GM12801 (cell line): ENCODE data around the gene ZDHHC12.

Source experiments
- TF ChIP-seq, protein P1 (sequence below): IDR thresholded peaks from one replicate; pipeline ENCODE4 v1.5.1; 2011; ENCODE audit warnings: control low read depth; ENCODE audit not compliant: insufficient read length; ENCODE audit errors: extremely low read depth

Gene ZDHHC12

DNA sequence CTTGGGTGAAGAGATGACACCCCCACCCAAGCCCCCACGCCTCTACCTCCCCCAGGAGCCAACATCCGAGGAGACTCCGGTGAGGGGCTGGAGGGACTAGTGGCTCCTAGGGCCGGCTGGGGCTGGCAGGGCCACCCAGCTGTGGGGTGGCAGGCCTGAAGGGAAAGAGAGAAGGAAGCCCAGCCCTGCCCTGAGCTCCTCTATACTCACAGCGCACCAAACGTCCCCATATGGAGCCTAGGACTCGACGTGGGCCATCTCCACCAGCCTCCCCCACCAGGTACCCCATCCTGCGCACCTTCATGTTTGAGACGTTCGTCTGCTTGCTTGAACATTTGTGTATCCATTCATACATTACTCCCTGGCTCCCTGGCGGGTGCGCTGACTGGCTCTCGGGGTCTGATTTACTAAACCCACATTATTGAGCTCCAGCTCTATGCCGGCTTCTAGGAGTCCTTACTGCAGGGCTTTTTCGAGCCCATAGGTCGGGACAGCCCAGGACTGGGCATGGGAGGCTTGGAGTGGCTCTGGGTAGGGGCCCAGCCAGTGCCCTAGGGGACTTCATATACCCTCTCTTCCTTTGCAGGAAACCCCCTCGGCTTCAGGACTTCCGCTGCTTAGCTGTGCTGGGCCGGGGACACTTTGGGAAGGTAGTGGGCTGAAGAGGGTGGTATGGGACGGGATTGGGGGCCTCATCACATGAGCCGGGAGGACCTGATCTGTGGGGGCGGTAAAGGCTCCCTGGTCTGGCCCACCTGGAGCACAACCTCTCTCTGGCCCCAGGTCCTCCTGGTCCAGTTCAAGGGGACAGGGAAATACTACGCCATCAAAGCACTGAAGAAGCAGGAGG lies 9.1 kb downstream of the ZDHHC12 start:
- TF ChIP-seq, protein P1, sequence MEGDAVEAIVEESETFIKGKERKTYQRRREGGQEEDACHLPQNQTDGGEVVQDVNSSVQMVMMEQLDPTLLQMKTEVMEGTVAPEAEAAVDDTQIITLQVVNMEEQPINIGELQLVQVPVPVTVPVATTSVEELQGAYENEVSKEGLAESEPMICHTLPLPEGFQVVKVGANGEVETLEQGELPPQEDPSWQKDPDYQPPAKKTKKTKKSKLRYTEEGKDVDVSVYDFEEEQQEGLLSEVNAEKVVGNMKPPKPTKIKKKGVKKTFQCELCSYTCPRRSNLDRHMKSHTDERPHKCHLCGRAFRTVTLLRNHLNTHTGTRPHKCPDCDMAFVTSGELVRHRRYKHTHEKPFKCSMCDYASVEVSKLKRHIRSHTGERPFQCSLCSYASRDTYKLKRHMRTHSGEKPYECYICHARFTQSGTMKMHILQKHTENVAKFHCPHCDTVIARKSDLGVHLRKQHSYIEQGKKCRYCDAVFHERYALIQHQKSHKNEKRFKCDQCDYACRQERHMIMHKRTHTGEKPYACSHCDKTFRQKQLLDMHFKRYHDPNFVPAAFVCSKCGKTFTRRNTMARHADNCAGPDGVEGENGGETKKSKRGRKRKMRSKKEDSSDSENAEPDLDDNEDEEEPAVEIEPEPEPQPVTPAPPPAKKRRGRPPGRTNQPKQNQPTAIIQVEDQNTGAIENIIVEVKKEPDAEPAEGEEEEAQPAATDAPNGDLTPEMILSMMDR, result no peak

DNA sequence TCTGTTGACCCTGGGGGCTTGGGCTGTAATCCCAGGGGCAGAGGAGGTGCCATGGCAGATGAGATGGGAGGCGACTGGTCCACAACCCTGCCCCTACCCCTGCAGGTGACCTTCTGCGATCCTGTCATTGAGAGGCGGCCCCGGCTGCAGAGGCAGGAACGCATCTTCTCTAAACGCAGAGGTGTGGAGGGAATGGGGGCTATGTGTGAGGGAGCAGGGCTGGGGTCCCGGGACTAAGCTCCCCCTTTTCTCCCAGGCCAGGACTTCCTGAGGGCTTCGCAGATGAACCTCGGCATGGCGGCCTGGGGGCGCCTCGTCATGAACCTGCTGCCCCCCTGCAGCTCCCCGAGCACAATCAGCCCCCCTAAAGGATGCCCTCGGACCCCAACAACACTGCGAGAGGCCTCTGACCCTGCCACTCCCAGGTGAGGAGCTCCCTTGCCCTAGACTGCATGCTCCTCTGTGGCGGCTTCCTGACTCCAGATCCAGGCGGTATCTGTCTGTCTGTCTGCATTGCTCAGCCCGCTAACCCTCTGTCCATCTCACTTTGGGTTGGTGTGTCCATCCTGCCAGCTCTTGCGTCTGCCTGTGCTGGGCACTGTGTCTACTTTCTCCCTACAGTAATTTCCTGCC lies 9.9 kb downstream of the ZDHHC12 start:
- TF ChIP-seq, protein P1, result no peak

DNA sequence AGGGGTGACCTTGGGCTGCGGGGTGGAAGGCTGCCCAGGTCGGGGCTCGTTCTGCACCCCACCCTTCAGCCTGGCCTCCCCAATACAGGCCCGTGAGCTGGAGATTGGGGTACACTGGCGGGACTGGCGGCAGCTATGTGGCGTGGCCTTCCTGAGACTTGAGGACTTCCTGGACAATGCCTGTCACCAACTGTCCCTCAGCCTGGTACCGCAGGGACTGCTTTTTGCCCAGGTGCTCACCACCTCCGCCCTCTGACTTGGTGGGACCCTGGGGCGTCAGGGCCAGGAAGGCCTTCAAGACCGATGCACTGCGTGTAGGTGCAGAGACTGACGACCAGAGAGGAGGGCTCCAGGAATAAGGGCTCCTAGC lies 10.5 kb downstream of the ZDHHC12 start:
- TF ChIP-seq, protein P1, result no peak

DNA sequence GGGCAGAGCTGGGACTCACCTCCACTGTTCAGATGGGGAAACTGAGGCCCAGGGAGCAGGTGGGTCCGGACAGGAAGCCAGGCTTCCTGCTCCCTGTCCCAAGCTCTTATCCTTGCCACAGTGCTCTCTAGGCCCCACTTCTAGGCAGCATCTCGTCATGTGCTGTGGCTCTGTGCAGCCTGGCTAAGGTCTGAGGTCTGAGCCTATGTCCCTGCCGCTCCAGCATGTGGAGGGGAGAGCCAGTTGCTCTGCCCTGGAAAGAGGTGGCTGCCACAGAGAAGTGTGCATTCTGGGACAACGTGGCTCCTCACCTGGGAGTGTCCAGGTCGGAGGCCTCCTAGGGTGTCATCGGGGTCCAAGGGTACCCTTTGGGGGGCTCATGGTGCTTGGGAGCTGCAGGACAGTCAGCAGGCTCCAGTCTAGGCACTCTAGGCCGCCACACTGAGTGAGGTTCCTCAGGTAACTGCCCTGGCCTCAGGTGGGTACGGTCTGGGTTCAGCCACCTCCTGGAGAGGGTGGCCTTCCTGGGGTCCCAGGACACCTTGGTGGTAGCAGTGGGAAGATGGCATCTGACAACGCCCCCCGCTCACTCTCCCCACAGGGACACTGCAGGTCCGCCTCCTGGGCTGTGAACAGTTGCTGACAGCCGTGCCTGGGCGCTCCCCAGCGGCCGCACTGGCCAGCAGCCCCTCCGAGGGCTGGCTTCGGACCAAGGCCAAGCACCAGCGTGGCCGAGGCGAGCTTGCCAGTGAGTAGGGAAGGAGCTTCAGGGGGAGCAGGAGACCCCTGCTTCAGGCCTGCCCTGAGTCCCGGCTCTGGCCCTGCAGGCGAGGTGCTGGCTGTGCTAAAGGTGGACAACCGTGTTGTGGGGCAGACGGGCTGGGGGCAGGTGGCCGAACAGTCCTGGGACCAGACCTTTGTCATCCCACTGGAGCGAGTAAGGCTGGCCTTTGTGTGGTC lies 11.2 kb downstream of the ZDHHC12 start:
- TF ChIP-seq, protein P1, result no peak

DNA sequence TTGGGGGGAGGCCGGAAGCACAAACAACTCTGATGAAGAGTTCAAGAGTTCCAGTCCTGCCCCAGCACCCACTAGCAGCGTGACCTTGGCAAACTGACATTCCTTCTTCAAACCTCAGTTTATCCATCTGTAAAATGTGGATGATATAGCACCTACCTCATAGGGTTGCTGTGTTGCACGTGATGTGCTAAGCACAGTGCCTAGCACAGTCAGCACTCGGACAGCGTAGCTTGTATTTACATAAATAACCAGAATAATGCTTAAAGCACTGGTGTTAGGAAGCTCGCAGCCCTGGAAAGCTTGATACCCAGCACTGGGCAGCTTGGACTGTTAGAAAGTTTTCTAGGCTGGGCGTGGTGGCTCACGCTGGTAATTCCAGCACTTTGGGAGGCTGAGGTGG lies 16.5 kb downstream of the ZDHHC12 start:
- TF ChIP-seq, protein P1, result no peak

DNA sequence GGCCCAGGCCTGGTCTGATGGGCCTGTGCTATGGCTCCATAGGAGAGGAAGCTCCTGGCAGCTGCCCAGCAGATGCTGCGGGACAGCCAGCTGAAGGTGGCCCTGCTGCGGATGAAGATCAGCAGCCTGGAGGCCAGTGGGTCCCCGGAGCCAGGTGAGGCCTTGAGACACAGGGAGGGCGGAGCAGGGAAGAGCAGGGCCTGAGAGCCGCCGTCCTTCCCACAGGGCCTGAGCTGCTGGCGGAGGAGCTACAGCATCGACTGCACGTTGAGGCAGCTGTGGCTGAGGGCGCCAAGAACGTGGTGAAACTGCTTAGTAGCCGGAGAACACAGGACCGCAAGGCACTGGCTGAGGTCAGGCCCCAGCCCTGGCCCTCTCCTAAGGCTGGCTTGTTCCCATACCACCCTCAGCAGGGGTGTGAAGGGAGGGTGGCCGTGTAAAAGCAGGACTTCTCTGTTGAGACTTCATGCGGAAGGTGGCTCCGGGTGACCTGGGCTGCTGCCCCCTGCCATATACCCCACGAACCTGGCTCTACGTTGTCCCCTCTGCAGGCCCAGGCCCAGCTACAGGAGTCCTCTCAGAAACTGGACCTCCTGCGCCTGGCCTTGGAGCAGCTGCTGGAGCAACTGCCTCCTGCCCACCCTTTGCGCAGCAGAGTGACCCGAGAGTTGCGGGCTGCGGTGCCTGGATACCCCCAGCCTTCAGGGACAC lies 17.1 kb downstream of the ZDHHC12 start:
- TF ChIP-seq, protein P1, result no peak
